Activated effector memory CD4-positive, alpha-beta T cell treated with anti-CD3 and anti-CD28 coated beads, Interleukin-2, amount 50 U/mL, for 16 hours (primary cell): ENCODE data around the gene HMOX1.

ENCODE experiments used
- DNase-seq: peaks from one replicate; pipeline ENCODE4 v3.0.0-alpha.2; 2020

Gene HMOX1, protein sequence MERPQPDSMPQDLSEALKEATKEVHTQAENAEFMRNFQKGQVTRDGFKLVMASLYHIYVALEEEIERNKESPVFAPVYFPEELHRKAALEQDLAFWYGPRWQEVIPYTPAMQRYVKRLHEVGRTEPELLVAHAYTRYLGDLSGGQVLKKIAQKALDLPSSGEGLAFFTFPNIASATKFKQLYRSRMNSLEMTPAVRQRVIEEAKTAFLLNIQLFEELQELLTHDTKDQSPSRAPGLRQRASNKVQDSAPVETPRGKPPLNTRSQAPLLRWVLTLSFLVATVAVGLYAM

DNA sequence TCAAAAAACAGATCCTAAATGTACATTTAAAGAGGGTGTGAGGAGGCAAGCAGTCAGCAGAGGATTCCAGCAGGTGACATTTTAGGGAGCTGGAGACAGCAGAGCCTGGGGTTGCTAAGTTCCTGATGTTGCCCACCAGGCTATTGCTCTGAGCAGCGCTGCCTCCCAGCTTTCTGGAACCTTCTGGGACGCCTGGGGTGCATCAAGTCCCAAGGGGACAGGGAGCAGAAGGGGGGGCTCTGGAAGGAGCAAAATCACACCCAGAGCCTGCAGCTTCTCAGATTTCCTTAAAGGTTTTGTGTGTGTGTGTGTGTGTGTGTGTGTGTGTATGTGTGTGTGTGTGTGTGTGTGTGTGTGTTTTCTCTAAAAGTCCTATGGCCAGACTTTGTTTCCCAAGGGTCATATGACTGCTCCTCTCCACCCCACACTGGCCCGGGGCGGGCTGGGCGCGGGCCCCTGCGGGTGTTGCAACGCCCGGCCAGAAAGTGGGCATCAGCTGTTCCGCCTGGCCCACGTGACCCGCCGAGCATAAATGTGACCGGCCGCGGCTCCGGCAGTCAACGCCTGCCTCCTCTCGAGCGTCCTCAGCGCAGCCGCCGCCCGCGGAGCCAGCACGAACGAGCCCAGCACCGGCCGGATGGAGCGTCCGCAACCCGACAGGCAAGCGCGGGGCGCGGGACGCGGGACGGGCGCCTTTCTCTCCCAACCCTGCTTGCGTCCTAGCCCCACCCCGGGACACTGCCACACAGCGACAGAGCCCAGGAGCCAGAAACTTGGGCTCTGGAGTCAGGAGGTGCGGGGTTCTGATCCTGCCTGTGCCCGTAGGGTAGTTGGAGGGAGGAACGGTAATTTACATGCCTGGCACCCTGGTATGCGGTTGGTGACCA lies at the start of gene HMOX1:
TSS of gene HMOX1 (plus strand) at position 560 of the 887 bp plus-strand sequence. CDS start at position 638, 78 bp downstream.
- DNase-seq: peak; percentile 82

DNA sequence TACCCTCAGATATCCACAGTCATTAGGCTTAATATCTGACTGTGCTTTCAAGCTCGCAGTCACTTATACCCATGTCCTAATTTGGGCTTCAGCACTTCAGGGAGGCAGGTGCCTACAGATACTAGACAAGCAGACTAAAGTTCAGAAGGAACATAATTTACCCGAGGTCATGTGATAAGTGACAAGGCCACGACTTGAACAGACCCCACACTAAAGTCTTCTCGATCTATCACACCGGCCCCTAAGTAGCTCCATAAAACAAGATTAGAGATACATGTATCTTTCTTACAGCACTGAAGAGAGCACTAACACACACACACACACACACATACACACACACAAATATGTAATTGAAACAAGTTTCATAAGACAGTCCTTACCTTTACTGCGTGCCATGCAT lies 48.6 kb upstream of the HMOX1 start:
- no peak for DNase-seq

DNA sequence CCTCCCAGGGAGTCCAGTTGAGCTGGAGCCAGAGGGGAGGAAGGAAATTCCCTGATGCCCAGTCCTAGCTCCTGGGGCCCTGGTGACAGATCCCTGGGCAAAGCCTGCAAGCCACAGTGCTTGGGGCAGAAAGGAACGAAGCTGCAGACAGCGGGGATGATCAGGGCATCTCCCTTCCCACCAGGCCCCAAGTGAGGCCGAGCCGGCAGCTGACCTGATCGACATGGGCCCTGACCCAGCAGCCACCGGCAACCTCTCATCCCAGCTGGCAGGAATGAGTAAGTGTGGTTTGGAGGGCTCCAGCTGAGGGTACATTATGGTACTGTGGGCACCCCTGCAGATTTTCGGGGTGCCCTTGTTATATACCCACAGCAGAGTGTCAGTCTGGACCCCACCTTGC lies 47.7 kb upstream of the HMOX1 start:
- DNase-seq: no peak

DNA sequence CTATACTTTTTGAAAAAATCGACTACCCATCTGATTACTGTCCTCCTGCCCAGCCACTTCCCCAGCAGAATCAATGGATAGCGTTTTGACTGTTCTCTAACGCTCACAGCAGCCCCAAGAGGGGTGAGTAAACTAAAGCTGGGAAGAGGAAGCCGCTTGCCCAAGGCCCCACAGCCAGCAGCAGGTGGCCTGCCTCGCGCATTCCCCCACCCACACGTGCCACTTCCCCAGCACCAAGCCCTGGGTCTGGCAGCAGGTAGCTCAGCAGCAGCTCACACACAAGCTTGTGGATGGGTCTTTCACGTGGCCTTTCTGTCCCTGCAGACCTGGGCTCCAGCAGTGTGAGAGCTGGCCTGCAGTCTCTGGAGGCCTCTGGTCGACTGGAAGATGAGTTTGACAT lies 46.9 kb upstream of the HMOX1 start:
- DNase-seq: peak; percentile 75

DNA sequence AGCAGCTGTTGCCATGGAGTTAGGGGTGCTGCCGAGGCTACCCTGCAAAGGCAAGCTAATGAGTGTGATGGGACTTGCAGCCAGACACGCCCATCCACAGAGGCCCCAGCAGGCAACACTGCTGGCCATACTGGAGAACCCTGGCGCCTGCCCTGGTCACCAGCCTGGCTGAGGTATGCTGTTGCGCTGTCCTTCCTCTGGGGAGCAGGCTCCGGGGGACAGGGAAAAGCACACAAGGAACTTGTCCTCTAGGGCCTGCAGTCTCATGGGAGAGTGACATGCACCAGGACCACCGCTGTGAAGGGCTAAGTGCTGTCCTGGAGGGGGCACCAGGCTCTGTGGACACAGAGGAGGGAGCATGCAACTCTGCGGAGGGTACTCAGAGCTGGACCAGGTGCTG lies 45.4 kb upstream of the HMOX1 start:
- no peak for DNase-seq

DNA sequence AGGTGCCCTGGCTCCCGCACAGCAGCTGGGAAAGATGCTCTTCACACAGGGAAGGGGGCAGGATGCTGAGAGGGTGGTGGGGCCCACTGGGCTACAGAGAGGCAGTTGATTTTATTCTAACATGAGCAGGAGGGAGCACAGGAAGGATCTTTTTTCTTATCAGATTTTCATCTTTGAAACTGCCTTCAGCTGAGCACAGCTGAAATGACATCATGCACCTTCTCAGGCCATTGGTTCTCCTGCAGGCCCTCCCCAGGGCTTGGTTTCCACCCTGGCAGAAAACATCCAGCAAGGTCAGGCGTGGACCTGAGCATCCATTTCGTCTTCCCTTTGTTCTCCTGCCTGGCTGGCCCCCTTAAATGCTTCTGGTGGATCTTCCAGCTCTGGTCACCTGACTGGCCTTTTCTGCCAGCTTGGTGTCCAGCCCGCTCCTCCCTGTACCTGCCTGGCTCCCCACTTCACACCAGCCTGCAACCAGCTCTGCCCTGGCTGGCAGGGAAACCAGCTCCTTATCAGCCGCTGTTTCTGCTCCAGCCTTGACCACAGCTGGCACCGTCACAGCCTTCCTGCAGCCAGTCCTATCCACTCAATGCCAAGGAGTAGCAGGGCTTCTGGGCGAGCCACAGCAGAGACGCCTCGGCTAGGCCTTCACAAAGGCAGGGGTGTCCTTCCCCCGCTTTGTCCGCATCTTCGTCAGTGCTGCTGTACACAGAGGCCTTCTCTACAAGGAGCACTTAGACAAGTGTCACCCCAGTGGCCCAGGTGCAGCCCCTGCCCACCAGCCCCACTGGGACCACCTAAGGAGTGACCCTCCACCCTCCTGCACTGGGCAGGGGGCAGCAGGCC lies 44.7 kb upstream of the HMOX1 start:
- DNase-seq: no peak

DNA sequence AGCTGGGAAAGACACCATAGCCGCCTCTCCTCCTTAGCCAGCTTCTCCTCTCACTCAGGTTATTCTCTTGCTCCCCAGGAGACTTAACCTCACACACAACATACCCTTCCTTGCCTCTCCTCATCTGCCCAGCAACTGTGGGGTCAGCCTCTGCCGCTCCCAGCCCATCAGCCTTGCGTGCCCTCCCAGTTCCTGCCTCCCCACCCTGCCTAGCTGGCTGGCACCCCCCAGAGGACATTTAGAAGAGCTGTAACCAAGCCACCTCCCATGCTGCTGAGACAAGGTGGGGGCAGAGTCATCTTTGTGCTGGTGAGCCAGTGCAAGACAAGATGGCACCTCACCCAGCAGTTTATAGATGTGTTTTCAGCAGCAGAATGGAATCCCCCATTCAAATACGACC lies 43.0 kb upstream of the HMOX1 start:
- no peak for DNase-seq

DNA sequence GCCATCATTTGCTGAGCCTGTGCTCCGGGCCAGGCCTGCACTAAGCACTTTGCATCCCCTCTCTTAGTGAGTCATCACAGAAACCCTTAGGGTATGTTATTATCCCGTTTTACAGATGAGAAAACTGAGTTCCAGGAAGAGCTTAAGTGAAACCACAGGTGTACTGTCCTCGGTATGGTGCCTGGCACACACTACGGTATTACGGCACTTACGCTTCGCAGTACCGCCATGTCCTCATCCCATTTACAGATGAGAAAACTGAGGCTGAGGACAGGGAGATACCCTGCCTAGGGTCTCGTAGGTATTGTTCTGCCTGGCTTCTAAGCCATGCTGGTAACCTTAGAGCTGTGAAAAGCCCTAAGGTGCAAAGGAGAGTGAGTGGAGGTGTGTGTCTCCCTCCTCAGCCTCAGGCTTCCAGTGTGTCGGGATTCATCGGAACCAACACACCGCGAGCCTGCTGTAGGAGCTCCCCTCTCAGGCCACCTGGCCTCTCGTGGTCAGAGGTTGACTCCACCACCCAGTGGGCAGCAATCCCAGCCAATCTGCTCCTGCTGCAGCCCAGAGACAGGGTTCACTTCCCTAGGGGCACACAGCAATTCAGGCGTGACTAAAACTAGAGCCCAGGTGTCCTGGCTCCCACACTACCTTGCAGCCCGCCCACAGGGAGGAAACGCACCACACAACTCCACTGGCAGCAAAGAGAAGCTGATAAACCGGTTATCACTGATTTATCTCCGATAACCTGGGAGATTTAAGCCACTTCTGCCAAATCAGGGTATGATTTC lies 39.6 kb upstream of the HMOX1 start:
- DNase-seq: no peak

DNA sequence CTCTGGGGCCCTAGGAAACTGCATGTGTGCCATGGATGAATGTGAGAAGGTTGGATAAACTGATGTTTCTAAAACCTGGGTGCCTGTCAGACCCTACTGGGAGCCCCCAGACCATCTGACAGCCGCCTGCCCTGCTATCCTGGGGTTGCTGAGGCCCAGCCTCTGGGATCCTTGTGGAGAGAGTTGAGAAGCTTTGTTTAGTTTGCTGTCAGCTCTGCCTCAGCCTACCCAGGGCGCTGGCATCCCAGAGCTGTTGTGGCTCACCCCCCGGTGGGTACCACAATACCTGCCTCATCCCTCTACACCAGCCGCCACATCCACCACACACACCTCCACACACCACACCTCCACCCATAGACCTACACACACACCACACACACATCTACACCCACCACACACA lies 38.5 kb upstream of the HMOX1 start:
- no peak for DNase-seq

DNA sequence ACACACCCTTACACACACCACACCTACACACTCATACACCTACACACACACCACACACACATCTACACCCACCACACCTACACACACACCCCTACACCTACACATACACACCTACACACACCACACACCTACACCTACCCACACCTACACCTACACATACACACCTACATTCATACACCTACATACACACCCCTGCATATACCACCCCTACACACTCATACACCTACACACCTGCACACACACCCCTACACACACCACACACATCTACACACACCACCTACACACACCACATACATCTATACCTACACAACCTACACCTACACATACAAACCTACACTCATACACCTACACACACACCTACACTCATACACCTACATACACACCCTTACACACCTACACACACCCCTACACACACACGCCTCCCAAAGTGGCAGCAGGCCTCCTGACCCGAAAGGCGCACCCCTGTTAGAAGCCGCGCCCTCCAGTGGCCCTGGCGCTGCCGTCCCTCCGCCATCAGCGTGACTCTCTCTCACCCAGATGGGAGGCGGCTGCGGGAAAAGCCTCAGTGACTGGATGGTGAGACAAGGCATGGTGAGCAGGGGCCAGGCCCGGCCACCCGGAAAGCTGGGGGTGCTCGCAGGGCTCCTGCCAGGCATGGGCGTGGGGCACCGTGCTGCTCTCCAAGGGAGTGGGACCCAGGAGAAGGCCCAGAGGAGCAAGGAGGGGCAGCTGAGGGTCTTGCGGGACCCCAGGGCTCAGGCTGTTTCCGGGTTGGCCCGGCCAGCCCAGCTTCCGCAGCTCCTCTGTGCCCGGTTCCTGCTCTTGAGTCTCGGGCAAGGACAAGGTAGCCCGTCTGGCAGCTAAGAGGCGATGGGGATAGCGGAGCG lies 37.0 kb upstream of the HMOX1 start:
- no peak for DNase-seq

DNA sequence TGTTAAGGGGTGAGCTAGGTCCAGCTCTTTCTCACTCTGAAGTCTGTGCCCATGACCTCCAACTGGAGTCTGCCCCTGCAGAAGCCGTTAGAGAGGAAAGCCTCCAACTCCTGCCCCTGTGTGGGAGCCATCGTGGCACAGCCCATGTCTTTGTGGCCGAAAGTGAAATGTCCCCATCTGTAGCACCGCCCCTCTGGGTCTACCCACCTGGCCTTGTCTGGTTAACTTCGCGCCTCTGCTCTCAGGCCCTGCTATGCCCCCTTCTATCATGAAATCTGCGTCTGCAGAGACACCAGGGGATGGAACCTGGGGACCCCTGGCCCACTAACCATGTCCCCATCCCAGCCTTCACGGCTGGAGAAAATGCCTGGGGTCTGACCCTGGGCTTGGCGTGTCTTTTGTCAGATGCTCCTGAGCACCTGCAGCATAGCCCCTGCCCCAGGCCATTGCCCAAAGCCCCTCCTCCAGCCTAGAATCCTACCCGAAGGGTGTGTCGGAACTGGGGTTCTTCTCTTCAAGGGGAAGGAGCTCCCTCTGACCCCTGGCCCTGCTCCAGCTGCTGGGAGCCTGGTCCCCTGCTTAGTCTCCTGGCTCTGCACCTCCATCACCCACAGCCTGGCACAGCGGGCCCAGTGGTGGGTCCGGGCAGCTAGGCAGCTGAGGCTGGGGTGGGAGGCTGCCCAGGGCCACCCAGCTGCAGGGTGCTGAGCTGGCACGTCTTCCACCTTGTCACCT lies 35.8 kb upstream of the HMOX1 start:
- no peak for DNase-seq

DNA sequence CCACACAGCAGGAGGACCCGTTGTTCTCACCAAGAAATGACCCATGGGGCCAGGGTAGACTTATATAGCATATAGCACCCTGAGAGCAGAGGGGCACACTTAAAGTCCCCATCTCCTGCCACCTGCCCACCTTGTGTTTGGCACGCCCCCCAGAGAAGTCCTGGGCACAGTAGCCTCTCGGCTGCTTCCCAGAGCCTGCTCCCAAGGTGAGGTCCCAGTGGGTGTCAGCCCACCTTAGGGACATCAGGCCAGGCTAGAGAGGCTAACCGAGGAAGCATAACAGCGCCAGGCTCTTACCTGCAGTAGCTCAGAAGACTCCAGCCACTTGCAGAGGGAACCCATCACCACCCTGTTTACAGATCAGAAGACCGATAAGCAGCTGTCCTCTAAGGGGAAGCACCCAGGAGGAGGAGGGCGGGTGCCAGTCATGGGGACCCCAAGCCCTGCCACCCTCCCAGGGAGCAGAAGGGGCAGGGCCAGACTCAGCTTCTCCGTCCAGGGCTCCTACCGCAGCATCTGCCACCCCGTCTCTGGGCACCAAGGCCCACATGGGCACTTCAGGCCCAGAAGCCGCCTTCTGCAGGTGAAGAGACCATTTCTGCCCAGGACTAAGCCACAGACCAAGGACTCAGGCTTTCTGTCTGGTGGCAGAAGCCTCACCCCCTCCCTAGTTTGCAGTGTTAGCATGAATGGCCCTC lies 34.9 kb upstream of the HMOX1 start:
- DNase-seq: no peak

DNA sequence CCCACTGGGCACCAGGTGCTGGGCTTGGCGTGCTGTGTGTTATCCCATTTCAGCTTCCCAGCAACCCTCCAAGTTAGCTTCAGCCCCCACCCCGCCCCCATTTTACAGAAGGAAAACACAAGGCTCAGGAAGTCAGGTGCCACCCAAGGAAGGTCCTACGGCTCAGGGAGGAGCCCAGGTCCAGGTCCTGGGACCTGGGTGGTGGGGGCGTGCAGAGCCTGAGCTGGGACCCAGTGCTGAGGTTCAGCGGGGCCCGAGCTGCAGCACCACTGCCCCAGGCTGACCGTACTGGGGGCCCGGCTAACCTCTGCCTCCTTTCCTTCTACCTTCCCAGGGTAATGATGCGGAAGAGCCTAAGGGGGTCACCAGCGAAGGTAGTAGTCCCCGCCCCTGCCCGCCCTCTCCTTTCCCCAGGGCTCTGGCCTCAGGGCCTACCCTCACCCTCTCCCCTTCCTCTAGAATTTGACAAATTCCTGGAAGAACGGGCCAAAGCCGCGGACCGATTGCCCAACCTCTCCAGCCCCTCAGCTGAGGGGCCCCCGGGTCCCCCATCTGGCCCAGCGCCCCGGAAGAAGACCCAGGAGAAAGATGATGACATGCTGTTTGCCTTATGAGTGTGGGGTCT lies 34.2 kb upstream of the HMOX1 start:
- DNase-seq: no peak

DNA sequence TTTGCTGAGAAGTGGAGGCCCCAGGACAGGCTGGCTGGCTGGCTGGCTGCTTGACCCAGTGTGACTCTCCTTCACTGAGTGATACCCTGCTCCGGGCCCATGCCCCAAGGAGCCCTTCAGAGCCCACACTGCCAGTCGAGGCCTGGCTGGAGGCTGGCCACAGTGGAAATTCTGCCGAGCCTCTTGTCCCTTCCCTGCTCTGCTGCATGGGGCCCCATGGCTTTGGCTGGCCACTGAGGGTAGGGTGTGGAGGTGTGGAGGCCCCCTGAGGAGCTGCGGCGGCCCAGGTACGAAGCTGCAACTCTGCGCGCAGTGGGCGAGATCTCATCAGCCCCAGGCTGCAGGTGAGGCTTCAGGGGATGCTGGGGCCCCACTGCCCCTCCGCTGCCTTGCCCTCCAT lies 33.4 kb upstream of the HMOX1 start:
- DNase-seq: no peak

DNA sequence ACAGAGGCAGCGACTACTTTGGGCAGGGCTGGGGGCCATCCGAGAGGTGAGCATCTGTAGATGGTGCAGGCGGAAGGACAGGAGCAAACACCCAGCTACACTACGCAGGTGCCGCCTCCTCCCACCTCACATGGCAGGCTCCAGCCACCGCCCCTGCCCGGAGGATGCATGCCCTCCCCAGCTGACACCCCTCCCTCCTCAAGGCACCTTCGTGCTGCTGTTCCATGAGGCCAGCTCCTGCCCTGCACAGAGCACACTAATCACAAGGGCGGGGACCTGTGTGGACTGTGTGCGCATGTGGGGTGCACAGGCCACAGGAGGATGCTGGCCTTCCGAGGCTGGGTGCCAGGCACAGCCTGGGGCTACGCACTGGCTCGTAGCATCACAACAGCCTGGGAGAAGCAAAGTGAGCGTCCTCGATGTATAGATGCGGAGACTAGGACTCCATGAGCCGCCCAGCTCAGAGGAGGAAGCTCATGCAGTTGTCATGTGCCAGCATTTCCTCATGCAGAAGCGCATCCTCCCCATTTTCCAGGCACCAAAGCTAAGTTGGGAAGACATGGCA lies 32.8 kb upstream of the HMOX1 start:
- DNase-seq: no peak

DNA sequence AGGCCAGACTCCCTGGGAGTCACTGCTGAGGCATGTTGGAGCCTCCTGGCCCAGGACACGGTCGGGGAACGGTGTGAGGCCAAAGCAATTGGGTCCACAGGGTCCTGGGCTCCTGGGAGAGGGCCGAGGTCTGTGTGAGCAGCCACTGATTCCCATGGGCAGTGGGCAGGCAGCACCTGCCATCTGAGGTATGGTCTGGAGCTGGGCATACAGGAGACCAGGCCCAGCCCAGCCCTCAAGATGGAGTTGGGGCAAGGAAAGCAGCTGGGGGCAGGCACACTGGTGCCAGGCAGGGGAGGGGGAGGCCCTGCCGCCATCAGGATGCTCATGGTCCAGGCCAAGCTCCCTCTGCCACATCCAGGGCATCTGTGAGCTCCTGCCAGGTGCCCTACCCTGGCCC lies 32.2 kb upstream of the HMOX1 start:
- DNase-seq: no peak

DNA sequence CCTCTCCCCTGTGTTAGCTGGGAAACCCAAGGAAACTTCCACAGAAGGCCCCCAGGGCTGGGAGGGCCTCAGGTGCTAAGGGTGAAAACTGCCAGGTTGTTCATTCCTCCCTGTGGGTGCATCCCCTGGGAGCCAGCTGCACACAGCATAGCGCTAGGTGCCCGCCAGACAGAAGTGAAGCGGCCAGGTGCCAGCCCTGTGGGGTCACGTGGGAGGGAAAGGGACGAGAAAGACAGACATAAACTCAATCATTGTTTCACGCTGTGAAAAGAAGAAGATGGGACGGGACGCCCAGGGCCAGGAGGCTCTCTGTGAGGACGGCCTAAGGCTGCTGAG lies 31.6 kb upstream of the HMOX1 start:
- no peak for DNase-seq

DNA sequence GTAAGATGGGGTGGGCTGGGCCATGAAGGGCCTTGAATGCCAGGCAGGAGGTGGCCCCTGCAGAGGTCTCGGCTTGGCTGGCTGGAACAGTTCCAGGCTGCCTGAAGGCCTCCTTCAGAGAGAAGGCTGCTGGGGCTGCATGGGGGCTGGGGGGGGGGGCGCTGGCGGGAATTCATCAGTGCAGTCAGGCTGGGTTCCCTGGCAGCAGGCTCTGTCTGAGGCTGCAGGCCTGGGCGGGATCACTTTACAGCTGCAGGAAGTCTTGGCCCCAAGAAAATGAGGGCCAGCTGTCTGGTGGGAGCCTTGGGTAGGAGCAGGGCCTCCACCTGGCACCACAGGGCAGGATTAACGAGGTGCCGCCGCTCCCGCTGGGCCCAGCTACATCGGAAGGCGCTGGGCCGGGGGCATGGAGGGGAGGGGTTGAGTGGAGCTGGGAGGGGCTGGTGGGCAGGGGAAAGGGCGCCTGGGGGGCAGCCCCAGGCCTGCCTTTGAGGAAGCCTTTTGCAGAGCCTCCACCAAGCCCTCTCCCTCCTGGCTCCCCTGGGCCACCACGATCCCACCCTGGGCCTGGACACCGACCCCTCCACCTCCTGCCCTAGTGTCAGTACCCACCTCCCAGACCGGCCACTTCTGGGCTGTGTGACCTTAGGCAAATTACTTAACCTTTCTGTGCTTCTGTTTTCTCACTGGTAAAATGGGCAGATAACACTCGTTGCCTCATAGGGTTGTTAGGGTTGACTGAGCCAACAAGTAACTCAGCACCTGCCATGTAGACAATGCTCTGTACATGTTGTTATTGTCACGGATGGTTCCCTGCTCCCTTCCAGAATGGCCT lies 31.0 kb upstream of the HMOX1 start:
- no peak for DNase-seq
